ENCODE data around the gene C21orf58.
"Not testable (repeated sequence)": the region's sequence is repeated elsewhere in the genome, so short reads cannot be mapped to it uniquely, and the experiment has no call there.

The C21orf58 gene

DNA sequence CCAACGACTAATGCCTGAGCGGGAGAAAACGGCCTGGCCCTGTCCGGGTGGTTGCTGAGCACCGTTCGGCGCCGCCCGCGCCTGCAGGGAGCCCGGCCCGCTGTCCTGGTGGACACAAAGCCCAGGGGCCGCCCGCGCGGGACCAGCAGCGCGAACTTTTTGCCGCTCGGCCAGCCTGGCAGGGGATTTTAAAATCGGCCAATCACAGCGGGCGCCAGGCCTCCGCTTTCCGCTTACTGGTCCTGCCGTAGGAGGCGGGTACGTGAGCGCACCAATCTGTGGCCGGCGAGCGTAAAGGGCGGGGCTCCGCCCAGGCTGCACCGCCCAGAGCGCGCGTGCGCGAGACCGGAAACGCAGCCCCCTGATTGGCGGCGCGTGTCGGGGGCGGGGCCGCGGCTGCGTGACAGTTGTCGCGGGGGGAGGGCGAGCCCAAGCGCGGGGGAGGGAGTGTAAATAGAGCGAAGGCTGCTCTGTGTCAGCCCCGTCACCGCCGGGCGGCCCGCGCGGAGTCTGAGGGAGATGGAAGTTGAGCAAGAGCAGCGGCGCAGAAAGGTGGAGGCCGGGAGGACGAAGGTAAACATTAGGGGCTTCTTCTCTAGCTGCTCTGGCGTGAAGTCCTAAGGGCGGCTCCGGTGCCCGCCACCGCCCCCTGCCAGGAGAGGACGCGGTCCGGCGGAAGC, at the start of gene C21orf58, which contains the start of gene PCNT:
TSS of gene C21orf58 (minus strand) at position 161 of the 680 bp plus-strand sequence. CDS start 1,132 bp downstream, outside the sequence.
TSS of gene PCNT (plus strand) at position 447 of the 680 bp plus-strand sequence. CDS start at position 520, 73 bp downstream.
- DNase-seq, result peak; percentile 95 to 100 (median 97)
- intact Hi-C loops (cut with DNase I), result loop anchor here (2.0 to 10.0 kb wide), 4 partner anchors 37 to 179 kb away; partner anchors contain the start of genes DIP2A, LSS and YBEY

DNA sequence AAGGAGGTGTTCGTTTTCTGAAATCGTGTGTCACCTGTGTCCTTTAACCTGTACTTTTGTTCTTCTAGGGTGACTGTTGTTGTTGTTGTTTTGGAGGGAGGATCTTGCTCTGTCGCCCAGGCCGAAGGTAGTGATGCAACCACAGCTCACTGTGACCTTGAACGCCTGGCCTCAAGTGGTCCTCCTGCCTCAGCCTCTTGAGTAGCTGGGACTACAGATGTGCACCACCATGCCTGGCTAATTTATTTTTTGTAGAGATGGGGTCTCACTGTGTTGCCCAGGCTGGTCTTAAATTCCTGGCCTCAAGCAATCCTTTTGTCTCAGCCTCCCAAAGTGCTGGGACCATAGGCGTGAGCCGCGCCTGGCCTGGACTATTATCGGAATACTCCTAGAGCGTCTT, 49.3 kb upstream of the C21orf58 start:
- intact Hi-C loops (cut with DNase I); DNase-seq: not testable (repeated sequence)

DNA sequence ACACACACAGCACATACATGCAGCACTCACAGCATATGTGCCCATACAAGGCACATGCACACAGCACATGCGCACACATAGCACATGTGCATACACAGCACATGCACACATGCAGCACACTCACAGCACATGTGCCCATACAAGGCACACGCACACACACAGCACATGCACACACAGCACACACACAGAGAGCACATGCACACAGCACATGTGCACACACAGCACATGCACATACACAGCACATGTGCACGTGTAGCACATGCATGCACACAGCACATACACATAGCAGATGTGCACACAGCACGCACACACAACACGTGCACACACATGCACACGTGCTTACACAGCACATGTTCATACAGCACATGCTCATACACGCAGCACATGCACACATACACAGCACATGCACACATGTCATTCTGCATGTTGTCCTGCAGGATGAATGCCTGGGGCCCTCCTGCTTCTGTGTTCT, 48.4 kb upstream of the C21orf58 start:
- intact Hi-C loops (cut with DNase I), result no loop called here
- no peak for DNase-seq

DNA sequence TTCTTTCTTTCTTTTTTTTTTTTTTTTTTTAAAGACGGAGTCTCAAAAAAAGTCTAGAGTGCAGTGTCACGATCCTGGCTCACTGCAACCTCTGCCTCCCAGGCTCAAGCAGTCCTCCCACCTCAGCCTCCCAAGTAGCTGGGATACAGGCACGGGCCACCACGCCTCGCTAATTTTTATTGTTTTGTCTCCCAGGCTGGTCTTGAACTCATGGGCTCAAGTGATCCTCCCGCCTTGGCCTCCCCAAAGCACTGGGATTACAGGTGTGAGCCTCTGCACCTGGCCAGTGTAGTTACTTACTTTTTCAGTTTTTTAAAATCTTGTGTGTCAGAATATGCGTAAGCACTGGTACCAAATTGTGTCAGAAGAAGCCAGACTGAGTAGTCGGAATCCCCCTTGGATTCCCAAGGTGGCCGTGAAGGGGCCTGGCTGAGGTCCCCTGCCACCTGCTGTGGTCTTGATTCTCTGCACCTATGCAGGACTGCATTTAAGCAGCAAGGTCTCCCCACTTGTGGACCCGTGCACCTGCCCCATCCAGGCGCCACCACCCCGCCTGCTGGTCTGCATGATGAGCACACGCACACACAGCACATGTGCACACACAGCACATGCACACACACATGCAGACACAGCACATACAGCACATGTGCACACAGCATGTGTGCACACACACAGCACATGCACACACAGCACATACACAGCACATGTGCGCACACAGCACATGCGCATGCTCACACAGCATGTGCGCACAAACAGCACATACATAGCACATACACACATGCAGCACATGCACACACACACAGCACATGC, 47.7 kb upstream of the C21orf58 start:
- intact Hi-C loops (cut with DNase I), result no loop called here
- no peak for DNase-seq

DNA sequence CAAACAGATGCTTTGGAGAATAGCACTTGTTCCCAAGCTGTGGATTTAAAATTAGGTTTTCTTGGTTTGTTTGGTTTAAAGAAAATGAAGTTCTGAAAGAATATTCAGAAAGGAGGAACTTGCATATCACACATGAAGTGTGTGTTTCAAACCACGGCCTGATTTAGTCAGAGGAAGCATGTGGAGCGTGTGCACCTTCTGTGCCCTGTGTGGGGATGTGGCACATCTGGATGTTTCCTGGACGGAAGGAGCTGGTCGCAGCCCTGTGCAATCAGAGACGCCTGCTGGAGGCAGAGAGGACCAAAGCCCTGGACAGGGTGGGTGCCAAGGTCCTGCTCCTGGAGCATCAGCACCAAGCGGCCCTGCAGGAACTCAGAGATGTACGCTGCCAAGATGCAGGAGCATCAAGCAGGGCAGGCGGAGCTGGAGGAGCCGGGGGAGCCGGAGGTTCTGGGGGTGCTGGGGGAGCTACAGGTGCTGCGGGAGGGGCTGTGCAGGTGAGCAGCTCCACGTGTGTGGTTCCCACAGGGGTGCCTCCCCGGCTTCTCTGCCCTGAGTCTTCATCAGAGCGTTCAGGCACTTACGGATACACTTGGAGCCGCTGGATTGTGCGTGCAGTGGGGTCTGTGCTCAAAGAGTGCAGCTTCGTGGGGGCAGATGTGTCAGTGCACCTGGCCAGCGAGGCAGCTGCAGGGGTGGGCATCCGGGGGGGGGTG, 46.0 kb upstream of the C21orf58 start:
- intact Hi-C loops (cut with DNase I), result no loop called here

DNA sequence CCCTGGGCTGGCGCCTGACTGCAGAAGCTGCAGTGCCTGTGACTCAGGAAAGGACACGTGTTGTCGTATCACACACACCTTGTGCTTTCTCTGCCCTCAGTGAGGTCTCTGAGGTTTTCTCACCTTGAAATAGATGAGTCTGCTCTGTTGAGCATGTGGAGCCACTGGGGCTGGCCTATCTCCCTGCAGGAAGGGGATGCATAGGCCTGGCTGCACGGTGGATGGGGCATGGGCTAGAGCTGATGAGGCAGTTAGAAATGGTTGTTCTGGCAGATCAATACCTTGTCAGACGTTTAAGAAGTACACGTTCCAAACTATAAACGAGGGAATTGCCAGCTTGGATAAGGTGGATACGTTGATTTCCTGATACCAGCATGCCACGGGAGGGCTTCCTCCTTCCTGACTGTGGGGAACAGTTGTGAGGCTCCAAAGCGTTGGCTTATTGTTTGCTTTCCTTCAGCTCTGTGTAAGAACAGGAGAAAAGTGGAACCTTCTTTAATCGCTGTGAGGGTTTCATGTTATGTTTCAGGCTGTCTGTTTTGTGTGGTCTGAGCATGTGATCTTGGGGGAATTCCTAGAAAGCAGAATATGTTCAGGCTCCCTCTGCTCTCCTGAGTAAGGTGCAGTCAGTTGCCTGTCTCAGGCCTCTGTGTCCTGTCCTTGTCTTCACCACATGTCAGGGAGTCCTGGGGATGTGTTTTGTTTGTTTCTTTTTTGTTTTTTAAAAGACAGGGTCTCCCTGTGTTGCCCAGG, 45.0 kb upstream of the C21orf58 start:
- DNase-seq, result no peak
- intact Hi-C loops (cut with DNase I), result no loop called here

More for the DNA sequence above, 46.0 kb upstream of the C21orf58 start:
- DNase-seq, result no peak

DNA sequence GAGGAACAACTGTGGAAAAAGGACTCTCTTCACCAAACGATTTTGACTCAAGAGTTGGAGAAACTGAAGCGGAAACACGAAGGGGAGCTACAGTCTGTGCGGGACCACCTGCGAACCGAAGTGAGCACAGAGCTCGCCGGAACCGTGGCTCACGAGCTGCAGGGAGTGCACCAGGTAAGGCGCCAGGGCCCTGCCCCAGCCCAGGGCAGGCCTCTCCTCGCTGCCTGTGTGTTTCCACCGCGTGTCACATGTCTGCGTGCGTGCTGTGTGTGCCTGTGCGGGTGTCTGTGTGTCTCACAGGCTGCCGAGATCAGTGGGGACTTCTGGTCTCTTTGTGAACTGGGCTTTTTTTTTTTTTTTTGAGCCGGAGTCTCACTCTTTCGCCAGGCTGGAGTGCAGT, 43.3 kb upstream of the C21orf58 start:
- peak in 1 of 10 donors; percentile 60 for DNase-seq
- intact Hi-C loops (cut with DNase I), result no loop called here

DNA sequence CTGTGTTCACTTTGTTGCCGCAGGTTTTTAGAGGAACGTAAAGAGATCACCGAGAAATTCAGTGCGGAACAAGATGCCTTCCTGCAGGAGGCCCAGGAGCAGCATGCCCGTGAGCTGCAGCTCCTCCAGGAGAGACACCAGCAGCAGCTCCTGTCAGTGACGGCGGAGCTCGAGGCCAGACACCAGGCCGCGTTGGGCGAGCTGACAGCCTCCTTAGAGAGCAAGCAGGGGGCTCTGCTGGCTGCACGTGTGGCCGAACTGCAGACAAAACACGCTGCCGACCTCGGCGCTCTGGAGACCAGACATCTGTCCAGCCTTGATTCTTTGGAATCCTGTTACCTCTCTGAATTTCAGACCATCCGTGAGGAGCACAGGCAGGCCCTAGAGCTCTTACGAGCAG, 42.9 kb upstream of the C21orf58 start:
- intact Hi-C loops (cut with DNase I), result no loop called here
- DNase-seq, result no peak

DNA sequence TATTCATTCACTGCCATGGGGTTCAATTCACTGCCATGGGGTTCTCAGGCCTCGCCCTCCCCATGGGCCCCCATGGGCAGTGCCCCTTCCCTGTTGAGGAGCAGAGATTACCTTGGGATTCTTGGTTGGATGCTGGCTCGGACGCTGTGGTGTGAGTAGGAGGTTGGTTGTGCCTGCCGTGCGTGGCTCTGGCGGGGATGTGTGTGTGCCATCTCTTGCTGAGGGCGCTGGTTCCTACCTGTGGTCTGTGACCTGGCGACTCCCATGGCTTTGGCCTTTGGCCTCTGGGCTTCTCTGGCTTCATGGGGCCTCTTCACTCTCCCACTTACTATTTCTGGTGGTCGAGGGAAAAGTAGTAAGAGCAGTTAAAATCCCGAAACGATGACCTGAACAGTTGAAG, 42.4 kb upstream of the C21orf58 start:
- no peak for DNase-seq
- intact Hi-C loops (cut with DNase I), result no loop called here

DNA sequence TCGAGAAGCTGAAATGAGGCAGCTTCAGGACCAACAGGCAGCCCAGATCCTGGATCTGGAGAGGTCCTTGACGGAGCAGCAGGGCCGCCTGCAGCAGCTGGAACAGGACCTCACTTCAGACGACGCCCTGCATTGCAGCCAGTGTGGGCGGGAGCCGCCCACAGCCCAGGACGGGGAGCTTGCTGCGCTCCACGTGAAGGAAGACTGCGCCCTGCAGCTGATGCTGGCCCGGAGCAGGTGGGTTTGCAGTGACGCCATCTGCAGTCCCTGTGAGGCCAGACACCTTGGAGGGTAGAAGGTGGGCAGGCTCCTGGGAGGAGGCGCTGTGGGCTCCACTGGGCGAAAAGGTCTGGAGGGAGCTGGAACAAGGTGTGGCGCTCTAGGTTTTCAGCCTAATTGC, 40.0 kb upstream of the C21orf58 start:
- DNase-seq, result no peak
- intact Hi-C loops (cut with DNase I), result no loop called here

DNA sequence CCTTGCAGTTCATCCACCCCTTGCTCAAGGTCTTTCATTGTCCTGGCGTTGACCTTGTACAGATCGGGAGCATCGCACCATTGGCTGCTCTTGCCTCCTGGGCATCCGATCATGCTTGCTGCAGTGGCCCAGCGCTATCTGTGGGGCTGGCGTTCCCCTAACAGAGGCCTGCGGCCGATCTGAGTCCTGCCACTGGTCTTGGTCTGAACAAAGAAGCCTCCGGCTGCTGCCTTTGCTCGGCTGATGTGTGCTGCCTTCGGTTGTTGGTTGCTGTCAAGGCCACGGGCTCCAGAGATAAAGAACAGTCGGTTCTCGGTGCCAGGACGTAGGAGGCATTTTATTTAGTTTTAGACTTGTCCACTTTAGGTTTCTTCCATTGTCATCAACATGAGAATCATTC, 39.3 kb upstream of the C21orf58 start:
- intact Hi-C loops (cut with DNase I), result no loop called here
- DNase-seq, result peak in 1 of 10 donors; percentile 79

DNA sequence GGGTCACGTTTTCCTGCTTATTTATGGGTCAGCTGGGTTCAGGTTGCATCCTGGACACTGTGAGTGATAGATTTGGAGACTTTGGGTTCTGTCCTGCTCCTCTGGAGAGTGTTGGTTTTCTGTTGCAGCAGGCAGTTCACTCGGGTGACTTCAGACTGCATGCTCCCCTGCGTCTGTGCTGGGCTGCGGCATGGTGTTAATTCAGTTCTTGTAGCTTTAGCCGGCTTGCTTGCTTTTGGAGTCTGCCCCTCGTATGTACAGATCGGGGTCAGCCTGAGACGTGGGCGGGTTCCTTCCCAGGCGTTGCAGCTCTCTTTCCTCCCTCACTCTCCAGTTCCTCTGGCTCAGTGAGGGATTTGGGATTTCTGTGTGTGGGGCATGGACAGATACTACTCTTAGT, 38.3 kb upstream of the C21orf58 start:
- intact Hi-C loops (cut with DNase I), result no loop called here
- peak in 3 of 10 donors; percentile 28 to 88 (median 81) for DNase-seq

DNA sequence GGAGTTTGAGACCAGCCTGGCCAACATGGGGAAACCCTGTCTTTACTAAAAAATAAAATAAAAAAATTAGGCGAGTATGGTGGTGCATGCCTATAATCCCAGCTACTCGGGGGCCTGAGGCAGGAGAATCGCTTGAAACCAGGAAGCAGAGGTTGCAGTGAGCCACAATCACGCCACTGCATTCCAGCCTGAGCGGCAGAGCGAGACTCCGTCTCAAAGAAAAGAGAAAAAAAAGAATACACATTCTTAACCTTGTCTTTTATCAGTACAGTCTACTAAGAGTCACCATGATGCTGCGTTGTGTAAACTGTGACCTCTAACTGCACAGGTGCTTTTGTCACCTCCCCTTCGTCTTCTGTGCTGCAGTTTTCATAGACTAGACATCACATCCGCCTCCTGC, 37.5 kb upstream of the C21orf58 start:
- no peak for DNase-seq
- intact Hi-C loops (cut with DNase I), result no loop called here

DNA sequence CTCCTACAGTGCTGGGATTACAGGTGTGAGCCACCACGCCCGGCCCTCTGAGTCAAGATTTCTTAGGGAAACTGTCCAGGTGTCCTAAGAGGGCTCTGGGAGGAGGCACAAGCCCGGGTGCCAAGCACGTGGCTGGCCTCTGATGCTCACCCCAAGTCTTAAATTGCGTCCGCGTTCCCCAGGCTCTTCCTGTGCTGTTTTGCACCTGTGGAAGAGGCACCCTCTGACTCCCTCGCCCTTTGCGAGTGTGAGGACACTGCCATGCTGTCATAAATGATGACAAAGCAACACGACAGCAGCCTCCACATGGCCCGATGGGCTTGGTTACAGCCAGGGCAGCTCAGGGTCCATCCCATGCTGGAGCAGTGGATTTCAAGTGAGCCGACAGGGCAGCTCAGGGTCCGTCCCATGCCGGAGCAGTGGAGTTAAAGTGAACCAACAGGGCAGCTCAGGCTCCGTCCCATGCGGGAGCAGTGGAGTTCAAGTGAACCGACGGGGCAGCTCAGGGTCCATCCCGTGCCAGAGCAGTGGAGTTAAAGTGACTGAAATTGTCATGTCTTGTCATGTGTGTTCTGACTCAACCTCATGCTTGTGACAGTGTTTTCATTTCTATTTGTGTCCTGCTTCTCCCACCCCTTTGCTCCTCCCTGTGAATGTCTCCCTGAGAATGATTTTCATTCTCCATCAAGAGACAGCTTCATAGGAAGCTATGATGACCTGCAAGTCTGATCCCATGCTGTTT, 34.2 kb upstream of the C21orf58 start:
- intact Hi-C loops (cut with DNase I), result no loop called here
- no peak for DNase-seq

DNA sequence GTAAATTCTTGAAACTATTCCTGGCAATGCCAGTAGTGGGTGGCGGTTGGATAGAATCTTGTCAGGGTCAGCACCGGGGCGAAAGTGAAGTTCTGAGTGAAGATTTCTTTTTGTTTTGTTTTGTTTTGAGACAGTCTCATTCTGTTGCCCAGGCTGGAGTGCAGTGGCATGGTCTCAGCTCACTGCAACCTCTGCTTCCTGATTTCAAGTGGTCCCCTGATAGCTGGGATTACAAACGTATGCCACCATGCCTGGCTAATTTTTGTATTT, 33.6 kb upstream of the C21orf58 start:
- intact Hi-C loops (cut with DNase I), result no loop called here
- no peak for DNase-seq

DNA sequence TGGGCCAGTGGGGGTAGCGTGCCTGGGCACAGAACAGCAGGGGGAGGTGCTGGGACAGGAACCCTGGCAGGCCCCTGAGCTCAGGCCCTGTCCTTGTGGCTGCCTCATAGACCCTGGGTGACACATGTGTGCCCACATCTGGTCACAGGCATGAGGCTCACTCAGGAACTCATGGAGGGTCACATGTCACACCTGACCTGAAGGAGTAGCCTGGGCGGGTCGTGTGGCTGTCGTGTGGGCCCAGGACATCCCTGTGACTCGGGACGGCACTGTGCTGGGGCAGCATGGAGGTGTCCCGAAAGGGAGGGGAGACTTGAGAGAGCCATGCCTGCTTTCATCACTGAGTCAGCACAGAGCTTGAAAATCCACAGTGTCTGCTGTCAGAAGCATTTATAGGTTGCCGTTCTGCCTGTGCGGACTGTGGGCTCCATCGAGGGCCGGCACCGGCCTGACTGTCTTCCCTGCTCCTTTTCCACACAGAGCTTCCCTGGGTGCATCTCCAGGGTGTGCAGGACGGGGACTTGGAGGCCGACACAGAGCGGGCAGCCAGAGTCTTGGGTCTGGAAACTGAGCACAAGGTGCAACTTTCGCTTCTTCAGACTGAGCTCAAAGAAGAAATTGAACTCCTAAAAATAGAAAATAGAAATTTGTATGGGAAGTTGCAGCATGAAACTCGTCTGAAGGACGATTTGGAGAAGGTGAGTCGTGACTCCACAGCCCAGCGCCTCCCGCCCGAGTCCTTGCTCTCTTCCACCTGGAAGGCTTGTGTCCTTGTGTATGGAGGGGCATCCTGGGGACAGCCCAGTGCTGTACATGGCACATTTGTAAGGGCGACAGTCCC, 33.0 kb upstream of the C21orf58 start:
- no peak for DNase-seq
- intact Hi-C loops (cut with DNase I), result no loop called here

DNA sequence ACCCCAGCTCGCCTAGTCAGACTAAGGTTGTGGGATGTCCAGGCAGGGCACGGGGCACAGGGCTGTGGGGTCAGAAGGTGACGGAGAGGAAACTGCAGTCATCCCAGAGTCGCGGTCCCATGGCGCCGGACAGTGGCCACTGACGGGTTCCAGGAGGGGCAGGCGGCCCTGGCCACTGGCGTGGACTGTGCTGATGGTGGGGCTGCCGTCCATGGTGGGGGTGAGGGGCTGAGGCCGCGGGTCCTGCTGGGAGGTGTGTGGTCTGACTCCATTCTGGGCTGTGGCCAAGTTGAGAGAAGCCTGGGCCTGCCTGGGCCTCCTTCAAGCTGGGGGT, 32.3 kb upstream of the C21orf58 start:
- intact Hi-C loops (cut with DNase I), result no loop called here

DNA sequence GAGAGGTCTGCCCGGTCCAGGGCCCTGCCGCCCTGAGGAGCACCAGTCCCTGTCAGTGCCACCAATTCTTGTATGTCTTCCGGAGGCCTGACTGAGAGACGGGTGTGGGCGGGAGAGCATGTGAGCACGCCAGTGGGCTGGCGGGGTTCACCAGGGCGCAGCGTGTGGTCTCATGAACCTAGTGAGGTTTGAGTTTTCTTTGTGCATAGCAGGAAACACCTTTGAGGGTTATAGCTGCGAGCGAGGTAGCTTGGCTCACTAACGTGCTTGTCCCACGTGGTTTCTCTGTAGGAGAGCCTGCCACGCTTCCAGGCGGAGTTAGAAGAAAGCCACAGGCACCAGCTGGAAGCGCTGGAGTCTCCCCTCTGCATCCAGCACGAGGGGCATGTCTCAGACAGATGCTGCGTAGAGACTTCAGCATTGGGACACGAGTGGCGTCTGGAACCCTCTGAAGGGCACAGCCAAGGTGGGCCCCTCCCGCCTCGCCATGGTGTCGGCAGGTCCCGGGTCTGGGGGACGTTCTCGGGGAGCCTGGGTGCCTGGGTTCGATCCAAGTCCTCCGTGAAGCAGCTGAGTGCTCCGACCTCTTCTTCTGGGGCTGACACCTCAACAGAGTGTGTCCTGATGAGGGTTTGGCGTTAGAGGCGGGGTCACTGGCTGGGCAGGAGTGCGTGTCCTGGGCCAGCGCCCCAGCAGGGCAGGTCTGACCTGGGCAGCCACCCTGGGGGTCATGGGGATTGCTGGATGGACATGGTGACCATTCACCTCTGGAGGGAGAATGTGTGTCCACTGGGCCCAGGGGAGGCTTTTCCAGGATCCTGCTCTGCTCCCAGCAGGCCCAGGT, 31.7 kb upstream of the C21orf58 start:
- intact Hi-C loops (cut with DNase I), result no loop called here
- no peak for DNase-seq

More for the DNA sequence above, 32.3 kb upstream of the C21orf58 start:
- DNase-seq, result no peak

Measured in posterior cingulate gyrus (tissue), 11 donors.